SK-N-SH treated with all-trans-retinoic acid at 6 μM for 48 hours (cell line): ENCODE measurements around the gene ATP6V0C.

ENCODE experiments used
- CREB5 ChIP-seq: fragments of 250-450 bp; sonication (Bioruptor Pico); IDR thresholded peaks from 2 replicates; pipeline ENCODE4 v1.5.1; 2020; ENCODE audit warnings: low read depth, mild to moderate bottlenecking, moderate library complexity
- ESRRG ChIP-seq: fragments of 250-450 bp; sonication (Bioruptor Pico); IDR thresholded peaks from 2 replicates; pipeline ENCODE4 v1.6.1; 2021; ENCODE audit warnings: mild to moderate bottlenecking
- PATZ1 ChIP-seq: fragments of 250-450 bp; sonication (Bioruptor Pico); IDR thresholded peaks from 2 replicates; pipeline ENCODE4 v1.8.0; 2020; ENCODE audit warnings: mild to moderate bottlenecking, moderate library complexity, borderline replicate concordance
- PPARA ChIP-seq: fragments of 250-450 bp; sonication (Bioruptor Pico); IDR thresholded peaks from 2 replicates; pipeline ENCODE4 v1.5.0; 2020; ENCODE audit warnings: mild to moderate bottlenecking, borderline replicate concordance
- RARB ChIP-seq: fragments of 250-450 bp; sonication (Bioruptor Pico); IDR thresholded peaks from 2 replicates; pipeline ENCODE4 v1.8.0; 2021; ENCODE audit warnings: mild to moderate bottlenecking, moderate library complexity
- TCF4 ChIP-seq: fragments of 250-450 bp; sonication (Bioruptor Pico); IDR thresholded peaks from 2 replicates; pipeline ENCODE4 v1.8.0; 2021; ENCODE audit warnings: mild to moderate bottlenecking, moderate library complexity, borderline replicate concordance
- ZFP3 ChIP-seq: fragments of 250-450 bp; sonication (Bioruptor Pico); IDR thresholded peaks from 2 replicates; pipeline ENCODE4 v1.5.0; 2020; ENCODE audit warnings: mild to moderate bottlenecking, moderate library complexity
- ZFP30 ChIP-seq: fragments of 450-650 bp; formaldehyde crosslinking; IDR thresholded peaks from 2 replicates; pipeline ENCODE4 v1.5.0; 2022; ENCODE audit warnings: mild to moderate bottlenecking, moderate library complexity
- ZNF565 ChIP-seq: fragments of 450-650 bp; formaldehyde crosslinking; conservative IDR thresholded peaks from 2 replicates; pipeline ENCODE4 v1.5.0; 2020; ENCODE audit warnings: low read depth, mild to moderate bottlenecking, moderate library complexity
- ZNF70 ChIP-seq: fragments of 450-650 bp; formaldehyde crosslinking; IDR thresholded peaks from 2 replicates; pipeline ENCODE4 v1.5.0; 2020; ENCODE audit warnings: mild to moderate bottlenecking, moderate library complexity
- TF ChIP-seq, protein P1 (sequence below): fragments of 250-450 bp; sonication (Bioruptor Pico); IDR thresholded peaks from 2 replicates; pipeline ENCODE4 v1.8.0; 2021; ENCODE audit warnings: low read depth, mild to moderate bottlenecking, moderate library complexity, borderline replicate concordance

GRCh38 chr16:2511128-2511800 is 2.5 kb upstream of the ATP6V0C start:
- TF ChIP-seq CREB5 (CRISPR knock-in tag) (no peak), TCF4 (no peak), ZNF565 (CRISPR knock-in tag) (no peak), RARB (CRISPR knock-in tag) (no peak), PATZ1 (no peak), ESRRG (CRISPR knock-in tag) (no peak), ZFP30 (no peak), PPARA (CRISPR knock-in tag) (no peak), ZFP3 (CRISPR knock-in tag) (no peak), ZNF70 (CRISPR knock-in tag) (no peak)
- TF ChIP-seq, protein P1, sequence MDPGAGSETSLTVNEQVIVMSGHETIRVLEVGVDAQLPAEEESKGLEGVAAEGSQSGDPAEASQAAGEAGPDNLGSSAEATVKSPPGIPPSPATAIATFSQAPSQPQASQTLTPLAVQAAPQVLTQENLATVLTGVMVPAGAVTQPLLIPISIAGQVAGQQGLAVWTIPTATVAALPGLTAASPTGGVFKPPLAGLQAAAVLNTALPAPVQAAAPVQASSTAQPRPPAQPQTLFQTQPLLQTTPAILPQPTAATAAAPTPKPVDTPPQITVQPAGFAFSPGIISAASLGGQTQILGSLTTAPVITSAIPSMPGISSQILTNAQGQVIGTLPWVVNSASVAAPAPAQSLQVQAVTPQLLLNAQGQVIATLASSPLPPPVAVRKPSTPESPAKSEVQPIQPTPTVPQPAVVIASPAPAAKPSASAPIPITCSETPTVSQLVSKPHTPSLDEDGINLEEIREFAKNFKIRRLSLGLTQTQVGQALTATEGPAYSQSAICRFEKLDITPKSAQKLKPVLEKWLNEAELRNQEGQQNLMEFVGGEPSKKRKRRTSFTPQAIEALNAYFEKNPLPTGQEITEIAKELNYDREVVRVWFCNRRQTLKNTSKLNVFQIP (CRISPR knock-in tag) = no peak
